Upper lobe of left lung (tissue), 6 donors: ENCODE measurements around the gene DAO. TPM values are rescaled to one million over a fixed set of nuclear protein-coding genes. Genes with fewer than 3 reads are reported as not detected.
A peak's percentile ranks its signal among the peaks of the same experiment; 100 is the strongest.
"Not testable (repeated sequence)": the region's sequence is repeated elsewhere in the genome, so short reads cannot be mapped to it uniquely, and the experiment has no call there.

ENCODE experiments used
- ATAC-seq, 2 donors: fragments of 200-7000 bp; cut with Tn5 transposase; one replicate each; pipeline ENCODE4 v1.9.1; 2022; ENCODE audit warnings: mild to moderate bottlenecking in 2 of 2, moderate library complexity in 2 of 2; ENCODE audit not compliant: low FRiP score in 2 of 2
- DNase-seq, 2 donors: peaks; one replicate each; pipeline ENCODE4 v3.0.0-alpha.2; 2019 to 2020
- H3K27ac ChIP-seq, 4 donors: fragments of 200-600 bp; sonication (generic); one replicate each; pipeline ENCODE4 v1.5.1; 2016 to 2019
- H3K27me3 ChIP-seq, 4 donors: fragments of 200-600 bp; sonication (generic); one replicate each; pipeline ENCODE4 v1.5.1; 2017 to 2019
- H3K36me3 ChIP-seq, 4 donors: fragments of 200-600 bp; sonication (generic); one replicate each; pipeline ENCODE4 v1.5.1; 2016 to 2019
- H3K4me1 ChIP-seq, 4 donors: fragments of 200-600 bp; sonication (generic); one replicate each; pipeline ENCODE4 v1.5.1; 2018 to 2019
- H3K4me3 ChIP-seq, 4 donors: fragments of 200-600 bp; sonication (generic); one replicate each; pipeline ENCODE4 v1.5.1; 2017 to 2019; ENCODE audit warnings: mild to moderate bottlenecking in 2 of 4, moderate library complexity in 1 of 4
- H3K9me3 ChIP-seq, 4 donors: fragments of 200-600 bp; sonication (generic); one replicate each; pipeline ENCODE4 v1.5.1; 2018 to 2019
- EP300 ChIP-seq, 4 donors: sonication (generic); formaldehyde crosslinking; IDR thresholded peaks; one replicate each; pipeline ENCODE4 v1.5.1; 2017; ENCODE audit warnings: antibody characterized with exemption in 4 of 4, control low read depth in 2 of 4
- POLR2A ChIP-seq, 4 donors: fragments of 450-650 bp; IDR thresholded peaks; one replicate each; pipeline ENCODE4 v1.5.1; 2016 to 2017; ENCODE audit warnings: antibody characterized with exemption in 4 of 4, mild to moderate bottlenecking in 2 of 4
- POLR2AphosphoS5 ChIP-seq, 2 donors: sonication (generic); formaldehyde crosslinking; IDR thresholded peaks; one replicate each; pipeline ENCODE4 v1.5.1; 2017; ENCODE audit warnings: antibody characterized with exemption in 2 of 2
- WGBS, 2 donors: methylation state at CpG; one replicate each; pipeline ENCODE4 v1.1.5; 2017 to 2018; 5-methylcytosine and 5-hydroxymethylcytosine counted together
- total RNA-seq, 6 donors: library from RNA; depleted of rRNA in 4 of 6; stranded (reverse); fragments of >200 nt in 4 of 6; gene quantifications; one replicate each; pipeline versions ENCODE4 v1.1.0 to v1.2.1, GENCODE V29; 2016 to 2021
- TF ChIP-seq, protein P1 (sequence below), 6 experiments: fragments of 450-650 bp in 4 of 6; fragments of 200-600 bp in 2 of 6; sonication (generic) in 2 of 6; IDR thresholded peaks; one replicate each; pipeline ENCODE4 v1.5.1; 2016 to 2019; ENCODE audit warnings: antibody characterized with exemption in 6 of 6
- donor health status: DM: no; HTN: no; CAD: no; lungs with moderate emphysema.
- donor health status: DM: no; HTN: yes; CAD: no; lungs with severe emphysema.

DAO gene
- total RNA-seq, 6 donors from 2014 or later, result not detected

- Histone ChIP-seq H3K4me1 (peaks cover 76 to 89% (median 83%) of the 10 kb centered on the region in 4 donors), H3K9me3 (no peaks in the 10 kb centered on the region), H3K36me3 (peaks cover 0 to 13% (median 7%) of the 10 kb centered on the region in 4 donors), H3K4me3 (no peak overlapping the region), H3K27me3 (no peaks in the 10 kb centered on the region), H3K27ac (peak overlapping the region; percentile 93 to 95 (median 94))
- ATAC-seq, result peak; percentile 93 to 94
- TF ChIP-seq POLR2AphosphoS5 (IDR thresholded peaks at IDR 0.05) (peak; percentile 99), POLR2A (IDR thresholded peaks at IDR 0.05) (peak in 3 of 4 donors; percentile 20 to 63 (median 25)), EP300 (IDR thresholded peaks at IDR 0.05) (peak; percentile 71 to 100 (median 88))
- TF ChIP-seq, protein P1, sequence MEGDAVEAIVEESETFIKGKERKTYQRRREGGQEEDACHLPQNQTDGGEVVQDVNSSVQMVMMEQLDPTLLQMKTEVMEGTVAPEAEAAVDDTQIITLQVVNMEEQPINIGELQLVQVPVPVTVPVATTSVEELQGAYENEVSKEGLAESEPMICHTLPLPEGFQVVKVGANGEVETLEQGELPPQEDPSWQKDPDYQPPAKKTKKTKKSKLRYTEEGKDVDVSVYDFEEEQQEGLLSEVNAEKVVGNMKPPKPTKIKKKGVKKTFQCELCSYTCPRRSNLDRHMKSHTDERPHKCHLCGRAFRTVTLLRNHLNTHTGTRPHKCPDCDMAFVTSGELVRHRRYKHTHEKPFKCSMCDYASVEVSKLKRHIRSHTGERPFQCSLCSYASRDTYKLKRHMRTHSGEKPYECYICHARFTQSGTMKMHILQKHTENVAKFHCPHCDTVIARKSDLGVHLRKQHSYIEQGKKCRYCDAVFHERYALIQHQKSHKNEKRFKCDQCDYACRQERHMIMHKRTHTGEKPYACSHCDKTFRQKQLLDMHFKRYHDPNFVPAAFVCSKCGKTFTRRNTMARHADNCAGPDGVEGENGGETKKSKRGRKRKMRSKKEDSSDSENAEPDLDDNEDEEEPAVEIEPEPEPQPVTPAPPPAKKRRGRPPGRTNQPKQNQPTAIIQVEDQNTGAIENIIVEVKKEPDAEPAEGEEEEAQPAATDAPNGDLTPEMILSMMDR (IDR thresholded peaks at IDR 0.05), result no peak
- peak; percentile 55 to 97 for DNase-seq
- 11 to 33% methylated on average over 9 to 14 of the region's 14 CpGs for WGBS, 2 donors
Measured at GRCh38 chr12:108838194-108839017, 41.5 kb upstream of the DAO start.

GRCh38 chr12:108839018-108839889 is 40.6 kb upstream of the DAO start:
- WGBS, 2 donors, result 9 to 18% methylated on average over 6 of the region's 6 CpGs
- peak; percentile 22 to 78 for DNase-seq
- Histone ChIP-seq H3K9me3 (no peaks in the 10 kb centered on the region), H3K36me3 (peaks cover 0 to 21% (median 6%) of the 10 kb centered on the region in 4 donors), H3K27me3 (no peaks in the 10 kb centered on the region), H3K27ac (peak overlapping the region; percentile 93 to 95 (median 94)), H3K4me3 (no peak overlapping the region), H3K4me1 (peaks cover 70 to 85% (median 79%) of the 10 kb centered on the region in 4 donors)
- peak; percentile 27 to 31 for ATAC-seq
- TF ChIP-seq POLR2AphosphoS5 (IDR thresholded peaks at IDR 0.05), result peak; percentile 58 to 76
- TF ChIP-seq, protein P1 (IDR thresholded peaks at IDR 0.05), result no peak
- peak in 2 of 4 donors; percentile 59 to 68 for TF ChIP-seq EP300 (IDR thresholded peaks at IDR 0.05)

GRCh38 chr12:108839890-108840230 is 40.0 kb upstream of the DAO start:
- H3K27ac ChIP-seq, result peak overlapping the region; percentile 93 to 95 (median 94)
- H3K27me3 ChIP-seq, result no peaks in the 10 kb centered on the region
- H3K36me3 ChIP-seq, result peaks cover 0 to 22% (median 2%) of the 10 kb centered on the region in 4 donors
- no peaks in the 10 kb centered on the region for H3K9me3 ChIP-seq
- no peak overlapping the region for H3K4me3 ChIP-seq
- peaks cover 64 to 82% (median 73%) of the 10 kb centered on the region in 4 donors for H3K4me1 ChIP-seq
- WGBS, 2 donors, result 61 to 76% methylated on average over 10 of the region's 10 CpGs
- DNase-seq (peak; percentile 48 to 63), ATAC-seq (peak in 1 of 2 donors; percentile 4)
- no peak for TF ChIP-seq EP300 (IDR thresholded peaks at IDR 0.05)
- no peak for TF ChIP-seq POLR2A (IDR thresholded peaks at IDR 0.05)
- TF ChIP-seq, protein P1 (IDR thresholded peaks at IDR 0.05), result peak in 1 of 6 experiments; percentile 9

DNA sequence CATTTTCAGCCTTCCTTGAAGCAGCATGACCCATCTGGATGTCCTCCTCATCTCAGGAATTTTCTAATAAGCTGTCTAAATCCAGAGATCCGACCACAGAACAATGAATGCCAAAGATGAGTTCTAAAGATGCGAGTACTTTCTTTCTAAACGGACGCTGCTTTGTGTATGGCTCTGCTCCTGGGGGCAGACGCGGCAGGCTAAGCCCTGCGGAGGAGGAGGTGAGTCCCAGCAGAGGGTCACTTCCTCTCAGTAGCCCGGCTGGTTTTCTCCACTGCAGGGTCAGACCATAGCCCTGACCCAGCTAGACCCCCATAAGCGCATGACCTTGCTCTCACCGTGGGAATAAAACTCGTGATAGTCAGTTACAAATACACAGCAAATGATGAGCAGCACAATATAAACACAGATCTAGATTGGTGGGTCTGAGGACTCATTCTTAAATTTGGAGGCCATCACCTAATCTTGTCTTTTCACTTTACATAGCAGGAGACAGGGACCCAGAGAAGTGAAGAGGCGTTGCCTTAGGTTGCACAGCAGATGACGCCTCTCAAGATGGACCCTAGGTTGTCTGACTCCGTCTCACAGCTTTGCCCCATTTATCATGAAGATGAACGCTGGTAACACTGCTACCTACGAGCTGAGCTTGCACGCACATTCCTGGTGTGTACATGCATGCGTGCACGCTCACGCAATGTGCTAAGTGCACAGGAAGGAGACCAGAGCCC is 39.1 kb upstream of the DAO start:
- no peak for DNase-seq
- ATAC-seq, result no peak
- TF ChIP-seq, protein P1 (IDR thresholded peaks at IDR 0.05), result no peak
- Histone ChIP-seq H3K36me3 (peaks cover 0 to 20% (median 0%) of the 10 kb centered on the region in 4 donors), H3K27me3 (no peaks in the 10 kb centered on the region), H3K4me1 (peaks cover 61 to 78% (median 68%) of the 10 kb centered on the region in 4 donors), H3K4me3 (no peak overlapping the region), H3K27ac (peak overlapping the region; percentile 93 to 95 (median 94)), H3K9me3 (no peaks in the 10 kb centered on the region)
- WGBS, 2 donors, result 58 to 69% methylated on average over 20 of the region's 20 CpGs

- ATAC-seq, H3K9me3 ChIP-seq, H3K4me3 ChIP-seq, H3K27me3 ChIP-seq, DNase-seq: not testable (repeated sequence)
- Histone ChIP-seq H3K36me3 (peaks cover 0 to 31% (median under 1%) of the 10 kb centered on the region in 4 donors), H3K27ac (peak overlapping the region in 2 of 4 donors; percentile 17 to 95), H3K4me1 (peaks cover 63 to 83% (median 73%) of the 10 kb centered on the region in 4 donors)
- WGBS, 2 donors, result 88 to 92% methylated on average over 4 of the region's 4 CpGs
Measured at GRCh38 chr12:108841825-108842224, 38.1 kb upstream of the DAO start.
